Measurements from ENCODE around the gene SDK2. TPM values are rescaled to one million over a fixed set of nuclear protein-coding genes. Genes with fewer than 3 reads are reported as not detected.

SDK2 gene
- polyA plus RNA-seq, 2 of the 4 experiments (the other 2 are of a cell fraction) = 0.36 to 0.57 TPM

GRCh38 chr17:73390221-73390620 is 254.0 kb downstream of the SDK2 start:
- CTCF ChIA-PET = interaction anchor here (1.0 to 4.1 kb wide), 4 partner anchors 11 to 135 kb away, joined by 3 to 21 read pairs (median 6); no protein-coding TSS in a partner anchor
- POLR2A ChIA-PET = no interaction called here
- no peak for TF ChIP-seq PHF8 (IDR thresholded peaks at IDR 0.05; ENCODE audit: borderline replicate concordance, low read depth)
- TF ChIP-seq SREBF2 (IDR thresholded peaks at IDR 0.05) = no peak
- no peak for TF ChIP-seq HDAC2 (IDR thresholded peaks at IDR 0.05)
- TF ChIP-seq EP300 (IDR thresholded peaks at IDR 0.05) = no peak
- TF ChIP-seq CBX2 (IDR thresholded peaks at IDR 0.05; ENCODE audit: borderline replicate concordance, low read depth) = no peak
- TF ChIP-seq E2F6 (IDR thresholded peaks at IDR 0.05; ENCODE audit: borderline replicate concordance, low read depth) = no peak
- no peak for TF ChIP-seq EHF (CRISPR knock-in tag; IDR thresholded peaks at IDR 0.05)
- TF ChIP-seq USF2 (IDR thresholded peaks at IDR 0.05) = no peak
- no peak for TF ChIP-seq HOXA7 (CRISPR knock-in tag; IDR thresholded peaks at IDR 0.05)
- no peak for TF ChIP-seq NR3C1 (IDR thresholded peaks at IDR 0.05)
- no peak for TF ChIP-seq BCL3 (IDR thresholded peaks at IDR 0.05)
- no peak for TF ChIP-seq CHD4 (IDR thresholded peaks at IDR 0.05; ENCODE audit: borderline replicate concordance)
- TF ChIP-seq TP53 (CRISPR knock-in tag; IDR thresholded peaks at IDR 0.05) = no peak
- TF ChIP-seq CEBPB (IDR thresholded peaks at IDR 0.05) = no peak
- TF ChIP-seq NPAS2 (CRISPR knock-in tag; IDR thresholded peaks at IDR 0.05; ENCODE audit: borderline replicate concordance) = no peak
- TF ChIP-seq SMC3 (IDR thresholded peaks at IDR 0.05) = no peak
- no peak for TF ChIP-seq POLR2A (IDR thresholded peaks at IDR 0.05; ENCODE audit: low read length)
- no peak for TF ChIP-seq HOXB13 (CRISPR knock-in tag; IDR thresholded peaks at IDR 0.05; ENCODE audit: low read depth)
- no peak for TF ChIP-seq PBX3 (IDR thresholded peaks at IDR 0.05)
- Histone ChIP-seq H3K27ac (no peak overlapping the region), H3K4me3 (no peak overlapping the region), H3K4me2 (no peak overlapping the region), H3K4me1 (no peaks in the 10 kb centered on the region), H3K9me3 (no peaks in the 10 kb centered on the region)
- 89% methylated on average over 10 of the region's 16 CpGs for WGBS (ENCODE audit: missing lambda C conversion rate)
- ATAC-seq (no peak), FAIRE-seq (no peak), DNase-seq (ENCODE audit: low read depth in 1 of 2, low spot score in 1 of 2) (no peak)

GRCh38 chr17:73389411-73389810 is 254.8 kb downstream of the SDK2 start:
- ChIA-PET POLR2A (no interaction called here), CTCF (interaction anchor here (4.1 kb wide), 1 partner anchor 19 kb away, joined by 21 read pairs; no protein-coding TSS in a partner anchor)
- no peaks in the 10 kb centered on the region for H3K4me1 ChIP-seq
- no peak for TF ChIP-seq HMGXB4 (CRISPR knock-in tag; IDR thresholded peaks at IDR 0.05; ENCODE audit: borderline replicate concordance)
- TF ChIP-seq REST (IDR thresholded peaks at IDR 0.05) = no peak
- no peak for TF ChIP-seq USF2 (IDR thresholded peaks at IDR 0.05)
- TF ChIP-seq SMC3 (IDR thresholded peaks at IDR 0.05) = no peak
- no peak for TF ChIP-seq FOXS1 (CRISPR knock-in tag; IDR thresholded peaks at IDR 0.05)
- TF ChIP-seq HDAC2 (IDR thresholded peaks at IDR 0.05) = no peak
- TF ChIP-seq MAZ (IDR thresholded peaks at IDR 0.05; ENCODE audit: borderline replicate concordance, low read depth, low read length) = no peak
- TF ChIP-seq E2F6 (IDR thresholded peaks at IDR 0.05; ENCODE audit: borderline replicate concordance, low read depth) = no peak
- TF ChIP-seq CHD2 (IDR thresholded peaks at IDR 0.05; ENCODE audit: low read length, partially characterized antibody) = no peak
- no peak for TF ChIP-seq POLR2A (IDR thresholded peaks at IDR 0.05; ENCODE audit: low read length)
- no peak for TF ChIP-seq KDM1A (IDR thresholded peaks at IDR 0.05; ENCODE audit: low read depth)
- TF ChIP-seq EP300 (IDR thresholded peaks at IDR 0.05) = no peak
- TF ChIP-seq MYC (IDR thresholded peaks at IDR 0.05; ENCODE audit: borderline replicate concordance, low read length) = no peak
- TF ChIP-seq BHLHE40 (IDR thresholded peaks at IDR 0.05; ENCODE audit: low read depth, low read length) = no peak
- TF ChIP-seq NR3C1 (IDR thresholded peaks at IDR 0.05) = no peak
- FAIRE-seq (no peak), ATAC-seq (no peak), DNase-seq (ENCODE audit: low read depth in 1 of 2, low spot score in 1 of 2) (no peak)
- no peak overlapping the region for H3K4me3 ChIP-seq
- no peak overlapping the region for H3K27ac ChIP-seq
- 84% methylated on average over 6 of the region's 6 CpGs for WGBS (ENCODE audit: missing lambda C conversion rate)
- H3K4me2 ChIP-seq = no peak overlapping the region
- H3K9me3 ChIP-seq = no peaks in the 10 kb centered on the region

Measured in A549 (cell line).